Left lobe of liver (tissue), 2 donors: Measurements from ENCODE around the gene RARG. TPM values are rescaled to one million over a fixed set of nuclear protein-coding genes. Genes with fewer than 3 reads are reported as not detected.
A peak's percentile ranks its signal among the peaks of the same experiment; 100 is the strongest.

Experiments used
- ATAC-seq: fragments of 200-7000 bp; cut with Tn5 transposase; one replicate; pipeline ENCODE4 v1.9.1; 2020; ENCODE audit warnings: mild to moderate bottlenecking, moderate library complexity
- DNase-seq: peaks from one replicate; pipeline ENCODE4 v3.0.0-alpha.2; 2020; ENCODE audit warnings: low spot score
- total RNA-seq: library from RNA; stranded (reverse); gene quantifications from one replicate; pipeline ENCODE4 v1.2.1, GENCODE V29; 2021
- donor health status: DM: no; HTN: no; CAD: no; lungs with moderate emphysema.
- donor health status: DM: no; HTN: yes; CAD: no.

RARG gene
- total RNA-seq, 1 donor from 2014 or later = 2.5 TPM

GRCh38 chr12:53224897-53225634 is 6.9 kb downstream of the RARG start:
- no peak for DNase-seq
- no peak for ATAC-seq

- no peak for DNase-seq
- ATAC-seq = no peak
Observed at GRCh38 chr12:53224061-53224896, 7.7 kb downstream of the RARG start.

GRCh38 chr12:53223389-53224060 is 8.5 kb downstream of the RARG start:
- DNase-seq (no peak), ATAC-seq (no peak)

- DNase-seq (no peak), ATAC-seq (no peak)
Observed at GRCh38 chr12:53222806-53223261, 9.2 kb downstream of the RARG start.

- DNase-seq = no peak
- ATAC-seq = no peak
Observed at GRCh38 chr12:53222170-53222721, 9.8 kb downstream of the RARG start.

- peak; percentile 72 for DNase-seq
- ATAC-seq = peak; percentile 76
Observed at GRCh38 chr12:53221203-53222080, 10.6 kb downstream of the RARG start.

- DNase-seq (peak; percentile 84), ATAC-seq (peak; percentile 86)
Observed at GRCh38 chr12:53220694-53221202, 11.3 kb downstream of the RARG start.

- DNase-seq = no peak
- peak; percentile 6 for ATAC-seq
Observed at GRCh38 chr12:53219956-53220693, 11.9 kb downstream of the RARG start.

- ATAC-seq (no peak), DNase-seq (no peak)
Observed at GRCh38 chr12:53219292-53219955, 12.6 kb downstream of the RARG start.

- ATAC-seq = no peak
- DNase-seq = no peak
Observed at GRCh38 chr12:53218551-53219291, 13.3 kb downstream of the RARG start.

GRCh38 chr12:53217931-53218307 is 14.1 kb downstream of the RARG start:
- ATAC-seq (no peak), DNase-seq (no peak)

GRCh38 chr12:53217051-53217930 is 14.7 kb downstream of the RARG start:
- ATAC-seq (no peak), DNase-seq (no peak)

GRCh38 chr12:53215497-53215896 is 16.5 kb downstream of the RARG start:
- DNase-seq (no peak), ATAC-seq (no peak)

- ATAC-seq (peak; percentile 47), DNase-seq (no peak)
Observed at GRCh38 chr12:53214687-53215455, 17.1 kb downstream of the RARG start.

GRCh38 chr12:53214221-53214620 is 17.8 kb downstream of the RARG start:
- no peak for ATAC-seq

GRCh38 chr12:53213348-53213747 is 18.7 kb downstream of the RARG start:
- peak; percentile 84 for DNase-seq
- ATAC-seq = peak; percentile 90

More at GRCh38 chr12:53214221-53214620, 17.8 kb downstream of the RARG start:
- no peak for DNase-seq
